ENCODE measurements around the gene AGAP1.

- TF ChIP-seq CTCF (IDR thresholded peaks at IDR 0.05): no peak
- no peak for TF ChIP-seq POLR2A (IDR thresholded peaks at IDR 0.05)
- TF ChIP-seq EP300 (IDR thresholded peaks at IDR 0.05): no peak
Measured at GRCh38 chr2:236157815-236158498, 664.1 kb downstream of the AGAP1 start.
